Esophagus muscularis mucosa (tissue), 4 donors: Measurements from ENCODE around the gene AIPL1. TPM values are rescaled to one million over a fixed set of nuclear protein-coding genes. Genes with fewer than 3 reads are reported as not detected.

Experiments
- DNase-seq: peaks from one replicate; pipeline ENCODE4 v3.0.0-alpha.2; 2017; ENCODE audit errors: extremely low spot score
- H3K27ac ChIP-seq, 4 donors: fragments of 200-600 bp; sonication (generic); replicated peaks in 1 of 4; 1 replicate in 3 of 4; 2 replicates in 1 of 4; pipeline ENCODE4 v1.5.1; 2016 to 2019; ENCODE audit warnings: mild to moderate bottlenecking in 1 of 4
- H3K27me3 ChIP-seq, 4 donors: fragments of 200-600 bp; sonication (generic); one replicate each; pipeline versions ENCODE4 v1.5.1 to v1.6.0; 2016 to 2019
- H3K36me3 ChIP-seq, 4 donors: fragments of 200-600 bp; sonication (generic); one replicate each; pipeline ENCODE4 v1.5.1; 2016 to 2019
- H3K4me1 ChIP-seq, 4 donors: fragments of 200-600 bp; sonication (generic); one replicate each; pipeline ENCODE4 v1.5.1; 2016 to 2019
- H3K4me3 ChIP-seq, 4 donors: fragments of 200-600 bp; sonication (generic); 1 replicate in 2 of 4; 2 replicates in 2 of 4; pipeline ENCODE4 v1.5.1; 2016 to 2019; ENCODE audit warnings: mild to moderate bottlenecking in 4 of 4, moderate library complexity in 1 of 4
- H3K9me3 ChIP-seq, 4 donors: fragments of 200-600 bp; sonication (generic); 1 replicate in 3 of 4; 2 replicates in 1 of 4; pipeline ENCODE4 v1.5.1; 2016 to 2019
- CTCF ChIP-seq, 3 experiments: fragments of 200-600 bp in 2 of 3; fragments of 450-650 bp in 1 of 3; sonication (generic) in 2 of 3; IDR thresholded peaks; one replicate each; pipeline ENCODE4 v1.5.1; 2017 to 2019; ENCODE audit warnings: antibody characterized with exemption in 3 of 3, mild to moderate bottlenecking in 2 of 3, moderate library complexity in 1 of 3
- EP300 ChIP-seq: sonication (generic); formaldehyde crosslinking; IDR thresholded peaks from one replicate; pipeline ENCODE4 v1.6.1; 2017; ENCODE audit warnings: antibody characterized with exemption
- POLR2A ChIP-seq: fragments of 450-650 bp; IDR thresholded peaks from one replicate; pipeline ENCODE4 v1.6.1; 2017; ENCODE audit warnings: antibody characterized with exemption, moderate library complexity, mild to moderate bottlenecking, low read depth
- POLR2AphosphoS5 ChIP-seq, 2 donors: sonication (generic); formaldehyde crosslinking; IDR thresholded peaks; one replicate each; pipeline ENCODE4 v1.6.1; 2017; ENCODE audit warnings: antibody characterized with exemption in 2 of 2
- WGBS: methylation state at CpG from one replicate; pipeline ENCODE4 v1.1.5; 2018; 5-methylcytosine and 5-hydroxymethylcytosine counted together
- intact Hi-C: fragments of 100-400 bp; cut with DNase I; formaldehyde crosslinking; loops from one replicate; pipeline ENCODE4 v1.15.1; 2023
- total RNA-seq, 4 donors: library from RNA; depleted of rRNA; stranded (reverse); fragments of >200 nt; gene quantifications; one replicate each; pipeline versions ENCODE4 v1.1.0 to v1.2.1, GENCODE V29; 2016

Gene AIPL1
- total RNA-seq, 4 donors from 2014 or later = not detected

GRCh38 chr17:6387442-6387841, 47.5 kb downstream of the AIPL1 start:
- Histone ChIP-seq H3K9me3 (peaks cover 0 to 6% (median 0%) of the 10 kb centered on the region in 4 donors), H3K27me3 (peaks cover 0 to 46% (median 0%) of the 10 kb centered on the region in 4 donors), H3K27ac (no peak overlapping the region), H3K4me3 (no peak overlapping the region), H3K36me3 (no peaks in the 10 kb centered on the region), H3K4me1 (no peaks in the 10 kb centered on the region)
- TF ChIP-seq CTCF (IDR thresholded peaks at IDR 0.05) (no peak), POLR2A (no peak), POLR2AphosphoS5 (IDR thresholded peaks at IDR 0.05) (no peak), EP300 (no peak)
- DNase-seq = no peak
- intact Hi-C loops = no loop called here
- WGBS = 79% methylated on average over 4 of the region's 4 CpGs

GRCh38 chr17:6386041-6386630, 48.8 kb downstream of the AIPL1 start:
- no peak for TF ChIP-seq EP300
- TF ChIP-seq POLR2AphosphoS5 (IDR thresholded peaks at IDR 0.05) = no peak
- TF ChIP-seq CTCF (IDR thresholded peaks at IDR 0.05) = no peak
- TF ChIP-seq POLR2A = no peak
- Histone ChIP-seq H3K9me3 (peaks cover 0 to 6% (median 0%) of the 10 kb centered on the region in 4 donors), H3K4me3 (no peak overlapping the region), H3K27ac (no peak overlapping the region), H3K27me3 (peaks cover 0 to 53% (median 0%) of the 10 kb centered on the region in 4 donors), H3K36me3 (no peaks in the 10 kb centered on the region), H3K4me1 (no peaks in the 10 kb centered on the region)
- WGBS = 74% methylated on average over 9 of the region's 9 CpGs
- no peak for DNase-seq
- intact Hi-C loops = no loop called here

GRCh38 chr17:6384481-6384880, 50.4 kb downstream of the AIPL1 start:
- Histone ChIP-seq H3K27ac (no peak overlapping the region), H3K36me3 (no peaks in the 10 kb centered on the region), H3K4me1 (no peaks in the 10 kb centered on the region), H3K9me3 (no peaks in the 10 kb centered on the region), H3K27me3 (peaks cover 0 to 48% (median 0%) of the 10 kb centered on the region in 4 donors), H3K4me3 (no peak overlapping the region)
- peak; percentile 66 for DNase-seq
- WGBS = 63% methylated on average over 5 of the region's 5 CpGs
- TF ChIP-seq EP300 (no peak), POLR2A (no peak), CTCF (IDR thresholded peaks at IDR 0.05) (no peak), POLR2AphosphoS5 (IDR thresholded peaks at IDR 0.05) (no peak)
- intact Hi-C loops = no loop called here

GRCh38 chr17:6381526-6382465, 53.1 kb downstream of the AIPL1 start:
- no peaks in the 10 kb centered on the region for H3K36me3 ChIP-seq
- no peaks in the 10 kb centered on the region for H3K4me1 ChIP-seq
- H3K27ac ChIP-seq = no peak overlapping the region
- H3K27me3 ChIP-seq = peaks cover 0 to 41% (median 0%) of the 10 kb centered on the region in 4 donors
- H3K4me3 ChIP-seq = no peak overlapping the region
- 78% methylated on average over 13 of the region's 13 CpGs for WGBS
- DNase-seq = peak; percentile 77
- H3K9me3 ChIP-seq = peaks cover 0 to 17% (median 3%) of the 10 kb centered on the region in 4 donors
- TF ChIP-seq POLR2A = no peak
- no peak for TF ChIP-seq CTCF (IDR thresholded peaks at IDR 0.05)
- TF ChIP-seq EP300 = no peak
- no peak for TF ChIP-seq POLR2AphosphoS5 (IDR thresholded peaks at IDR 0.05)
- intact Hi-C loops = no loop called here
